ENCODE results near the gene FUT2.
A peak's percentile ranks its signal among the peaks of the same experiment; 100 is the strongest.
"Not testable (repeated sequence)": the region's sequence is repeated elsewhere in the genome, so short reads cannot be mapped to it uniquely, and the experiment has no call there.

Gene FUT2

DNA sequence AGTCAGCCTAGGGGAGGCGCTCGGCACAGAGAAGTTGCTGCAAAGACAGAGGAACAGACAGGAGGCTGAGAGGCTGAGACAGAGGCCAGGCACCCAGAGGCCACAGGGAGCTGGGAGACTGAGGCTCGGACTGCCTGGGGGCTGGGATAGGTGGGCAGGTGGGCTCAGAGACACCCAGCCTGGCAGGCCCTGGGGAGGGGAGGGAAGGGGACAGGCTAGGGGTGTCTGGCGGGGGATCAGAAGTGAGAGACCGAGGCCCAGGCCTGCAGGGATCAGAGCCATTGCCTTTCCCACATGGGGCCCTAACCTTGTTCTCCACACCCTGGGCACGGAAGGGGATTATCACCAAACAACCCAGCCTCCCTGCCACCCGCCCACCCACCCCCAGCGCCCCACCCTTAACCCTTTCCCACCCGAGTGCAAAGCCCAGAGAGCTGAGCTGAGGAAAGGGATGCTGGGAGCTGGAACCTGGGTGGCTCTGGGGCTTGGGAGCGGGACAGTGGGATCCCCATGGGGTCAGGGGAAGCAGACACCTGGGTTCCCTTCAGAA, 24.2 kb upstream of the FUT2 start:
- peak; percentile 67 for DNase-seq

DNA sequence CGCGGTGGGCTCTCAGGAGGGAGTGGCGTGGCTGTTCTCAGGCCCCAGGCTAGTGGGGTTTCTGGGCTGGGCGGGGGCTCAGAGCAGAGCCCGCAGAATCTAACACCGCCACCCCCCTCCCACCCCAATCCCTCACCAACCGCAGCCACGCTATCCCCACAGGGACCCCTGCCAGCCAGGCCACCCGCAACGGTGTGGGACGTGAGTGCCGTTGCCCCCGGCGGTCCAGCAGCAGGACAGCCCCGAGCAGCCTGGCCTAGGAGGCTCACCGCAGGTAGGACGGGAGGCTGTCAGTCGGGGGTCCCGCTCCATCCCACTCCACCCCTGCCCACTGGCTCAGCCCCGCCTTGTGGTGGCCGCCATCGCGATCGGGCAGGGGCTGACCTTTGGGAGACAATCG, 22.8 kb upstream of the FUT2 start, which contains the start of gene NTN5:
TSS of gene NTN5 (minus strand) at position 24 of the 400 bp plus-strand sequence. CDS start 2,031 bp downstream, outside the sequence.
- no peak for DNase-seq

DNA sequence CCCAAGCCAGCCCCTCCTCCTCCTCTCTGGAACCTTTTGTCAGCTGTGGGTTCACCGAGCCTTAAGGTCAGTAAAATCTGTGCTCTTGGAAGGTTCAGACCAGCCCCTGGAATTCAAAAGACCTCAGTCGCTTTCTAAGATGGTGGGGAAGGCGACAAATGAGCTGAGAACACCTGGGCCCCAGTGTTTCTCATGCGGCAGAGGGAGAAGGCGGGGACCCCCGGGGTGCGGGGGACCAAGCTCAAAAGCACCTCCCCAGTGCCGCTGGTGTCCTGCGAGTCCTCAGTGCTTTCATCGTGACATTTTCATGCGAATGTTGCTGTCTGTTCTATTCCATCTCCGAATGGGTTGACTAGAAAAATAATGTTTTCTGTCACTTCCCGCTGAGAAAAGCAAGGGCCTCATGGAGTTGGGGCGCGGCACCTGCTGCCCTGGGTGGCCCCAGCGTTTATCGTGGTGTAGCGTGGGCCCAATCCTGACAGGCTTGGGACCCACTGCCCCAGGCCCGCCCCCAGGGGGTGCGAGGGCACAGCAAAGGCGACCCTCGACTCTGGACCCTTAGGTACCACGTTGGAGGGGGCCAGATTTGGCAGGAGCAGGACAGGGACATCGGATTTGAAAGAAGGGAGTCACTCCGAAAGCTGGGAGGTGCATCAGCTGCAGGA, 22.2 kb upstream of the FUT2 start:
- DNase-seq: no peak

DNA sequence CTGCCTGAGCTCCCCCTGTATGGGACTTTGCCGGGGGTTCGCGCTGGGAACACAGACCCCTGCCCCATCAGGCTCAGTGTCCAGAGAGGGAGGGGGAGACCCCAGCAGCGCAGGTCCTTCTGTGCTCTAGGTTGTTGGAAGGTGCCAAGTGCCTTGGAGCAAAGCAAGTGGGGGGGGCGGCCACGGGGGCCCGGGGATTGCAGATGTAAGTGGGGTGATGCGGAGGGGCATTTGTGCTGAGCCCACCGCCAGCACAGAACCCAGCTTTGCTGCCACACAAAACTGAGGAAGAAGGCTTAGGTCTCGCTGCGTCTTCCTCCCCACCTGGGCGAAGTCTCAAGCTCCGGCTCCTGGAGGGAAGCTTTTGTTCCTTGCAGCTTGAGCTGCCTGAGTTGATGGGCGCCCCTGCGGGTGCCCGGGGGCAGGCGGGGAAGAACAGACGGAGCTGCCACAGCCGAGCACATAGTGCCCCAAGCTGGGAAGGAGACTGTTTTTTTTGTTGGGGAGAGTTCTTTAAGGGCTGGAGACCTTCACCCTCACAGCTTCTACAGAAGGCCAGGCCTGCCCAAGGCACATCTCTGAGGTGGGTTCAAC, 21.5 kb upstream of the FUT2 start:
- no peak for DNase-seq

GRCh38 chr19:48674921-48675824, 20.6 kb upstream of the FUT2 start:
- DNase-seq: peak; percentile 72

DNA sequence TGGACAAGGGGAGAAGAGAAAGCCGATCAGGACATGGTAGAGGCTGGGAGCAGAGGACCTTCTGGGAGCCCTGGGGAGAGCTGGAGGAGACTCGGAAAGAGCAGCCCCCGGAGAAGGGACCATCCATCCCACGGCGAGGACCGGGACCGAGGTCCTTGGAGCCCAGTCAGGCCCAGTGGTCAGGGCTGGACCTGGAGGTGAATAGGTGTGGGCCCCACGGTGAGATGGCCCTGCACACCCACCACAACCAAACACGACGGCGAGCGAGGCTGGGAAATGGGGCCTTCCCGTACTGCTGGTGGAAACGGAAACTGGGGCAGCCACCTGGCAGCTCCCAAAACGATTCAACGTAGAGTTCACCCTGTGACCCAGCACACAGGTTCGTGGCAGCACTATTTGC, 19.3 kb upstream of the FUT2 start:
- no peak for DNase-seq

- DNase-seq: no peak
Observed at GRCh38 chr19:48676887-48677286, 18.9 kb upstream of the FUT2 start.

GRCh38 chr19:48678201-48678600, 17.6 kb upstream of the FUT2 start:
- no peak for DNase-seq

GRCh38 chr19:48680006-48680405, 15.8 kb upstream of the FUT2 start:
- DNase-seq: not testable (repeated sequence)

- DNase-seq: no peak
Observed at GRCh38 chr19:48680436-48681126, 15.2 kb upstream of the FUT2 start.

DNA sequence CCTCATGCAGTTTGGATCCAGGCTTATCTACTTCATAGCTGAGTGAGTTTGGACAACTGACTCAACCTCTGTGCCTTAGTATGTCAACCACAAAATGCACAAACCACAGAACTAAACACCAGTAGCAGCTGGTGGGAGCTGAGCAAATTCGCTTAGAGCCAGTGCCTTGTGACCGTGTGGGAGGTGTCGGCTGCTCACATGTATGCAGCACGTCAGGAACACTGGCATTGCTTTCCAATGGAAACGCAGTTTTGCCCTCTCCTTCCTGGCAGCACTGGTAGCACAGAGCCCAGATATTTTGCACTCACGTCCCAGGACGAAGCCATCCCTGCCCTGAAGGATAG, 14.7 kb upstream of the FUT2 start:
- DNase-seq: no peak

DNA sequence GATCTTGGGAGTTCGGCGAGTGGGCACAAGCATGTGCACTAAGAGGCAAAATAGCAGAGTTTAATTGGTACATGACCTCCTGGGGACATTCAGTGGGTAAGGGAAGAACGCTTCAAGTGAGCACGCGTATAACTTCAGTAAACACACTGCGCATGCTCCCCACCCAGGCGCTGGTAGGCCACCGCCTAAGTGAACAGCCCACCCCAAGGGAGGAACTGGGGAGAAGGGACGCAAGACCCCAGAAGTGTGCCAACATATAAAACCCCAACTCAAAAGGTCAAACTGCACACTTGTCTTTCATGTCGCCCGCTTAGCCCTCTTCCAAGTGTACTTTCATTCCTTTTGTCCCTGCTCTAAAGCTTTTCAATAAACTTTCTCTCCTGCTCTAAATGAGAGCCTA, 12.4 kb upstream of the FUT2 start:
- DNase-seq: no peak

GRCh38 chr19:48685583-48685982, 10.2 kb upstream of the FUT2 start:
- DNase-seq: no peak

DNA sequence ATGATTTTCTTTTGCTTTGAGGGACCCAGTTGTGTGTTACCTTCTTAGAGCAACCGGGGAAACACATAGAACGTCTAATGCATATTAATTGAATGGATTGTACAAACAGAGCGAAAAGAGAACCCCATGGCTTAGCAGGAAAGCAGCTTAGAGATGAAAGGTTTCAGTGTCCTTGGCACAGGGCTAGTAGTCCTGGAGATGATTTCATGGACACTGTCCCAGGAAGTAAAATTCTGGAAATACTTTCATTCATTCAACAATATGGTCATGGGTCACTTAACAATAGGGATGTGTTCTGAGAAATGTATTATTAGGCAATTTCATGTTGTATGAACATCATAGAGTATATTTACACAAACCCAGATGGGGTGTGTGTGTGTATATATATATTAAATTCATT, 9.7 kb upstream of the FUT2 start:
- no peak for DNase-seq

DNA sequence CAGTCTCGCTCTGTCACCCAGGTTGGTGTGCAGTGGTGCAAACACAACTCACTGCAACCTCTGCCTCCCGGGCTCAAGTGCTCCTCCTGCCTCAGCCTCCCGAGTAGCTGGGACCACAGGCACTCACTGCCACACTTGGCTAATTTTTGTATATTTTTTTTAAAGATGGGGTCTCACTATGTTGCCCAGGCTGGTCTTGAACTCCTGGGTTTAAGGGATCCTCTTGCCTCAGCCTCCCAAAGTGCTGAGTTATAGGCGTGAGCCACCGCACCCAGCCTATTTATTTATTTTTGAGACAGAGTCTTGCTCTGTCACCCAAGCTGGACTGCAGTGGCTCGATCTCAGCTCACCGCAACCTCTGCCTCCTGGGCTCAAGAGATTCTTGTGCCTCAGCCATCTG, 9.1 kb upstream of the FUT2 start:
- DNase-seq: not testable (repeated sequence)

- no peak for DNase-seq
Observed at GRCh38 chr19:48687776-48688175, 8.0 kb upstream of the FUT2 start.

DNA sequence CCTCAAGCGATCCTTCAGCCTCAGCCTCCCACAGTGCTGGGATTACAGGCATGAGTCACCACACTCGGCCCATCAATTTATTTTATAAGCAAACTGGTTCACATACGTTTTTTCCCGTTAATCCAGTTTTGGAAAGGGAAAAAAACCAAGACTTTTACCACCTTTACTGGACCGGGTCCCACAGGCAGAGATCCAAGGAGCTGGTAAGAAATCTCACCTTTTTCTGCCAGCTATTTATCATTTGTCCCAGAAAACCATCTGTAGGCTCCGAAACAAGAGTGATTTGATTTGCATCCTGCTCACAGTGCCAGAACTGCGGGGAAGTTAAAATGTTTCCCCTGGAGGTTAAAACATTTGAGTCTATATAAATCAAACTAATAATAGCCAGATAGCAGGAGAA, 6.3 kb upstream of the FUT2 start:
- DNase-seq: no peak

DNA sequence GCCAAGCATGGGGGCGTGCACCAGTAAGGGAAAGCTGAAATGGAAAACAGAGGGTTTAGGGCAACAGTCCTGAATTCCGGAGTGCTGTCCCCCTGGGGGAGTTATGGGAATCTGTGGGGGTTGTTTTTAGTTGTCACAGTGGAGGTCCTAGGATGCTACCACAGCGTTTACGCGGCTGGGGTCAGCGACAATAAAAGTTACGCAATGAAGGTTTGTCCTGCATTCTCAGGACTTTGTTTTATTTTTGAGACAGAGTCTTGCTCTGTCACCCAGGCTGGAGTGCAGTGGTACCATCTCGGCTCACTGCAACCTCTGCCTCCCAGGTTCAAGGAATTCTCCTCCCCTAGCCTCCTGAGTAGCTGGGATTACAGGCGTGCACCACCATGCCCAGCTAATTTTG, 2.1 kb upstream of the FUT2 start:
- not testable (repeated sequence) for DNase-seq

- no peak for DNase-seq
Observed at GRCh38 chr19:48696353-48697010, 711 bp downstream of the FUT2 start.

DNA sequence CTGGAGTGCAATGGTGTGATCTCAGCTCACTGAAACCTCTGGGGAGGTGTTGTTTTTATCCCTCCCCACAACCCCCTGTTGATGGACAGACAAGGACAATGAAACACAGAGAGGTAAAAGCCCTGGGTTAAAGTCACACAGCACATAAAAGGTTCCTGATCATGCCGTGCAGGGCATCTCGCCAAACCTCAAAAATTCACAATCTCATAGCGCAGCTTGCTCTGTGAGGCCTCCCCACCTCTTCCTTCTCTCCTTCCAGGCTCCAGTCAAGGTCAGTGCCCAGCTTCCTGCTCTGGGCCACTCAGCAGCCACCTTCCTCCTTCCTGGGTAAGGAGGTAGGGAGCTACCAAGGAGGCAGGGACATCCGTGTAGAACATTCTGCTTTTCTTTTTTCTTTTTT, 2.3 kb downstream of the FUT2 start:
- DNase-seq: no peak

GRCh38 chr19:48702701-48703100, 6.9 kb downstream of the FUT2 start:
- DNase-seq: no peak

DNA sequence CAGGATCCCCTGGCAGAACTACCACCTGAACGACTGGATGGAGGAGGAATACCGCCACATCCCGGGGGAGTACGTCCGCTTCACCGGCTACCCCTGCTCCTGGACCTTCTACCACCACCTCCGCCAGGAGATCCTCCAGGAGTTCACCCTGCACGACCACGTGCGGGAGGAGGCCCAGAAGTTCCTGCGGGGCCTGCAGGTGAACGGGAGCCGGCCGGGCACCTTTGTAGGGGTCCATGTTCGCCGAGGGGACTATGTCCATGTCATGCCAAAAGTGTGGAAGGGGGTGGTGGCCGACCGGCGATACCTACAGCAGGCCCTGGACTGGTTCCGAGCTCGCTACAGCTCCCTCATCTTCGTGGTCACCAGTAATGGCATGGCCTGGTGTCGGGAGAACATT, 7.5 kb downstream of the FUT2 start:
- no peak for DNase-seq

GRCh38 chr19:48705431-48705830, 9.7 kb downstream of the FUT2 start:
- no peak for DNase-seq

All from DMS 273 treated with DMSO at 0.1 percent for 48 hours (cell line).